ENCODE results near the gene SNX4.
A peak's percentile ranks its signal among the peaks of the same experiment; 100 is the strongest.
"Not testable (repeated sequence)": the region's sequence is repeated elsewhere in the genome, so short reads cannot be mapped to it uniquely, and the experiment has no call there.

The SNX4 gene

DNA sequence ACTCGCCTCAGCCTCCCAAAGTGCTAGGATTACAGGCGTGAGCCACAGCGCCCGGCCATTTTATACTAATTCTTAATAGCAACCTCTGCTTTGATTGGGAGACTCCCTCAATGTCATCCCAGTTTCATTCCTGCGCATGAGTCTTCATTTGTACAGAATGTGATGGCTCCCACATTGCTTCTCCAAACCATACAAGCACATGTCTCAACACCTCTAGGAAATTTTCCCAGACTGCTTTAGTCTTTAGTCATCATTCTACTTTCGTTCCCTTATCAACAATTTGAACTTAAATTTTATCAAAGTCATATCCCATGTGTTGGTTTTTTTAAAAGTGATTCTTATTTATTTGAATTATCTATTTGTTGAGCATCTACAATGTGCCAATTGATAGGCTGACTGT is 58.1 kb downstream of the SNX4 start:
- DNase-seq: no peak

DNA sequence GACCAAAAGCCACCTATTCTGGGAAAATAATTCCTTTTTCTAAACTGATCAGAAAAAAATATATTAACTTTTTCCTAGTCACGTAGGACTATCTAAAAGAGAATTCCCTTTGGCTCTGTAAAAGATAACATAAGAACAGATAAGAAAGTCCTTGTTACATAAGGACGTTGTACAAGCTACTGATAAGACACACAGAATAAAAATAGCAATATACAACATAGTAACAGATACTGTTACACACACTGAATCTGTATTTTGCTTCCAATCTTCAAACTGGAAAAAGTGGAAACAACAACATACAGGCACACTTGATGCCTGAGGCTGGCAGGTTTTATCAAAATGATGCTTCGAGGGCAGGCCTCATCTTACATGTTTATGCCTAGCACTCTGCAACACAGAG is 59.8 kb downstream of the SNX4 start:
- DNase-seq: no peak

DNA sequence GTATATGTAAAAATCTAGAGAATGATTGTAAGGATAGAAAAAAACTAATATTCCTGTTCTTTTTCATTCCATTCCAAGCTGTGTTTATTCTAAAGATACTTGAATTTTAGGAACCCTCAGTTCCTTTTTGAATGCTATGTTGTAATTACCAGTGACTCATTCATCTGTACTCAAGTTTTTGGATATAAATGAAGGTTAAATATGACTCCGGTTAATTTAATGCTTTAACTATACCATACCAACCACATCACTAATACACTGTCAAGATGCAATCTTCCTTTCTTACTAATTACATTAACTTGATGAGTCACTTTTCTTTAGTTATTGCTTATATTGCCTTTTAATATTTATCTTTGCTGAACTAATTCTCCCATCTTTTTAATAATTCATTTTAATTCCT is 76.1 kb downstream of the SNX4 start:
- peak; percentile 79 for DNase-seq

DNA sequence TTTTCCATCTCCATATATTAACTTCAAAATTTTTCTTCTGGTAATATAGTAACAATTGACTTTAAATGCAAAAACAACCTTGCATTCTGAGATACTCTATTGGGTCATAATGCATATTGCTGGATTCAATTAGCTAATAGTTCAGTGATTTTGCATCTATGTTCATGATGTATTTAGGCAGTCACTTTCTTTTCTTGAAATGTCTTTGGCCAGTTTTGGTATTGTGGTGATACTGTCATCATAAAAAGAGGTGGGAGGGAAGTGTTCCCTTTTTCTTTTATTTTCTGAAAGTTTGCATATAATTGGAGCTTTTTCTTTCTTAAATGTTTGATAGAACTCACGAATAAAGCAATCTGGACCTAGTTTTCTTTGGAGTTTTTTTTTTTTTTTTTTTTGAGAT is 77.5 kb downstream of the SNX4 start:
- DNase-seq: no peak

DNA sequence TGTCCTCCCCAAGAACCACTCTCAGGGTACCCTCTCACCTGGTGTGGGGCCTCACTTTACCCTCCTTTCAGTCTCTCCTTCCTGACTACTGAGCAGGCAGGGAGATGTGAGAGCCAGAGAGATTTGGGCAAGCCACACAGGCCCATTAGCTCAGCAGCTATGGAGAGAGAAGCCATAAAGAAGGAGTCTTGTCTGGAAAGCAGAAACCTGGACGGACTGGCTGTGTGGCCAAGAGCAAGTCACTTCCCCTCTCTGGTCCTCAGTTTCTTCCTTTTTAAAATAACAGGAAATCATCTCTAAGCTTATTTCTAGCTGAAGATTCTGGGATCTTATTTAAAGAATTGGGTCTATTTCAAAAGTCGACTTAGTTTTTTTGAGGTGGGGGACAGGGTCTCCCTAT is 79.0 kb downstream of the SNX4 start:
- DNase-seq: no peak

DNA sequence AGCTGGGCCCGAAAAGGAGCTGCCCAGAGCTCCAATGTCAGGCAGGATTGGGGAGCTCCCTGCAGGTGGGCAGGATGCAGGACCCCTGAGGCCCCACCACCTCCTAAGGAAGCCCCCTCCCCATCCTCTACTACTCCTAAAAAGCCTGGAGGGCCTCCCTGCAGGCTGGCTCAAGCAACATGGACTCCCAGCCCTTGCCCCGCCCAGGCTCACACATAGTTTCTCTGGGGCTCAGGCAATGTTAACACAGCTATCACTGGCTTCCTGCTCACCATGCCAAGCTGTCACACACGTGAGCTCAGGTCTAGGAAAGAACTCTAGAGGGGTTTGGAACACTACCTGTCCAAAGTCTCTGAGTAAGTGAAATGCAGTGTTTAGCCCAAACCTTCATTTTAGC is 79.4 kb downstream of the SNX4 start:
- no peak for DNase-seq

DNA sequence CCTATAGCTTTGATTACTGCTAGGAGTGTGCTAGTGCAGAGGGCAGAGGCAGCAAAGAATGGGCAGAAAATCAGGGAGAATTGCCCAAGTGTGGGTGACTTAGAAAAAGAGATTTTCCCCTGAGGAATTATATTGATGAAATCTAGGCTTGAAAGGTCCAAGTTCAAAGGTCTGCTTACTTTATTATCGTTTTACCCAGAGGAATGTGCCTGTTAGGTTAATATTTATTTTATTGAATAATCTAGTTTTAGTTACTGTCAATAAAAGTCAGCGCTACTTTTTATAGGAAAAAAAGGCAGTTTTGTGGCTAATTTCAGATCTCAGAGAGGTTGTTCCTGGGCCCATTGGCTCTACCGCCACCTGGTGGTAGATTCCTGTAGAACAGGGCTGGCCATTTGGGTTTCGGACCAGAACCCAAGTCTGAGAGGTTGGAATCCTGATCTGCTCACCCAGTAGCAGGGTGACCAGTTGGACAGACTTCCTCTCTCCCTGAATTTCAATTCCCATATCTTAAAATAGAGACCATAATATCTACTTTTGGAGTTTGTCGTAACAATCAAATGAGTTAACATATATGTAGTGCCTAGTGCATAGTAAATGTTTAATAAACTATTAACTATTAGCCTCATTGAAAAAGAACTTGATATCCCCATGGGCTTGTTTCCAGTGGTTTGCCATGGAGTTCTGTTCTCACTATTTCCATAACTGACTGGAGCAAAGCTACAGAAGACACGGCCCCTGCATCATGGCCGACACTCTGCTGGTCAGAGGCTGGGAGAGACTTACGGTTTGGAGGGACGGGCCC is 82.2 kb downstream of the SNX4 start:
- DNase-seq: peak; percentile 54

DNA sequence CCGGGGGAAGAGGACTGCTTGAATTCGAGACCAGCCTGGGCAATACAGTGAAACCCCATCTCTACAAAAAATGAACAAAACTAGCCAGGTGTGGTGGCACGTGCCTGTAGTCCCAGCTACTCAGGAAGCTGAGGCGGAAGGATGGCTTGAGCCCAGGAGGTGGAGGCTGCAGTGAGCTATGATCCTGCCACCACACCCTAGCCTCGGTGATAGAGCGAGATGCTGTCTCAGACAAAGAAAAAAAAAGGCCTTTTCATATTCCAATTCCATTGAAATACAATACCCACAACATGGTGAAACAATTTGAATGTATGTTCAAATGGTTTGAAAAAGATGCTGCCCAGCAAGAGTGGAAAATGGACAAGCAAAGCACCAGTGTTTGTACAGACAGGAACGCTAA is 83.1 kb downstream of the SNX4 start:
- DNase-seq: no peak

DNA sequence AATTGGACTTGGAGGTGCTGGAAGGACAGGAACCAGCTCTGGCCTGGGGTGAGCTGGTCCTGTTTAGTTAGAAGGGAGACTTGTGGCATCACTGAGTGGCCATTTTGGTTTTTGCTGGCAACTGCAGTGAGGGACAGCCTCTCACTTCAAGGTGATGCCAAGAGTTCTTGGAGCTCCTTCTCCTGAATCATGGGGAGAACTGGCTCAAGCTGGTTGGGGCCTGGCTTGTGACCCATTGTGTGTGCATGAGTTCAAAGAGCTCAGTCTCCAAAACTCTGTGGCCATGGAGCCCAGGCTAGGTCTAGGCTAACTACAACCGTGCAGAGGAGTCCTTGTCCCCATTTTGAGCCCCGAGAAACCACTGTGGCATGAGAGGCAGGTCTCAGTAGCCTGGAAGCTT is 84.8 kb downstream of the SNX4 start:
- no peak for DNase-seq

DNA sequence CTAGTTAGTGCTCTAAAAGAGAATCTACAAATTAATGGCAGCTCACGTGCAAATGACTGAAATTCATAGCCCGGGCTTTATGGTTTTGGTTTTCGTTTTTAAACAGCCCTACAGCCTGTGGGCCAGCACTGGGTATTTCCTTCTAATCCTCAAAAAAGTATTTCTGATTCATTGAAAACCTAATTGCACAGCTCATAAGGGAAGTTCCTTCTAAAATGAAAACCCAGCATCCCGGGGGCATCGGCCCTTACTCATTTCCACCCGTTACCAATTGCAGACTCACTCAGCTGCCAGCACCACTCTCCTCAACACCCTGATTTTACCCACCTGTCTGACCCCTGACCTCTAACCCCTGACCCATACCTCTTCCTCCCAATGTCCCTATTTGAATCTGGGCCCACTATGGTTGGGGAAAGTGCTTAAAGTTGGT is 85.4 kb downstream of the SNX4 start:
- DNase-seq: no peak

DNA sequence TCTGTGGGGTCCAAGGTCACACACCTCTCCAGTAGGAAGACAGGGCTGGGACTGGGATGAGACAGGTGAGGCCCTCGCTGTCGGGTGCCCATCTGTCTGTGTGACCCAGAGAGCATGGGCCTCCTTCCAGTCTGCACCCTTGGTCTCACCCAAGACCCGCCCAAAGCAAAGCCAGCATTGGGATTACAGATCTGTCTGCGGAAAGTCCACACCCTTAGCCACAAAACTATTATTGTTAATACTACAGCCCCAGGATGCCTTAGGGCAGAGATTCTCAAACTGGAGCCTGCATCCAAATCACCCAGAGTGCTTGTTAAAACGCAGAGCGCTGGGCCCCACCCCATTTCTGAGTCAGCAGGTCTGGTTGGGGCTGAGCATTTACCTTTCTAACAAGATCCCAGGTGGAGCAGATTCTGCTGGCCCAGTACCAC is 86.4 kb downstream of the SNX4 start:
- no peak for DNase-seq

DNA sequence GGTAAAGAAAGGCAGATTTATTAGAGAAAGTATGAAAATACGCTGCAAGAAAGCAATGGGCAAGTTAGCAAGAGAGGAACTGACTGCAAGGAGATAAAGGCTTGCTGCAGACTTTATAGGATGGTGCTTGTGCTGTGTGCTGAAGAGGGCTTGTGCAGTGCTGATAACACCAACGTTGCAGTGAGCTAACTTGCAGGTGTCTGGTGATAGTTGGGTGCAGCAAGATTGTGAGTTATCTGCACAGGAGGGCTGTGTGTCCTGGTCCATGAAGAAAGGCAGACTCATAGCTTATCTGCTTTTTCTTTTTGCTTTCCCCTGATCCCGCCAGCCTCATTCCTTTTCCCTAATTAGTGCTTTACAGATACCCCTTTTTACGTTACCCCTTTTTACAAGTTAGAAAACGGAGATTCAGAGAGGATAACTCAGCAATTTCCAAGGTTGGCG is 86.9 kb downstream of the SNX4 start:
- no peak for DNase-seq

DNA sequence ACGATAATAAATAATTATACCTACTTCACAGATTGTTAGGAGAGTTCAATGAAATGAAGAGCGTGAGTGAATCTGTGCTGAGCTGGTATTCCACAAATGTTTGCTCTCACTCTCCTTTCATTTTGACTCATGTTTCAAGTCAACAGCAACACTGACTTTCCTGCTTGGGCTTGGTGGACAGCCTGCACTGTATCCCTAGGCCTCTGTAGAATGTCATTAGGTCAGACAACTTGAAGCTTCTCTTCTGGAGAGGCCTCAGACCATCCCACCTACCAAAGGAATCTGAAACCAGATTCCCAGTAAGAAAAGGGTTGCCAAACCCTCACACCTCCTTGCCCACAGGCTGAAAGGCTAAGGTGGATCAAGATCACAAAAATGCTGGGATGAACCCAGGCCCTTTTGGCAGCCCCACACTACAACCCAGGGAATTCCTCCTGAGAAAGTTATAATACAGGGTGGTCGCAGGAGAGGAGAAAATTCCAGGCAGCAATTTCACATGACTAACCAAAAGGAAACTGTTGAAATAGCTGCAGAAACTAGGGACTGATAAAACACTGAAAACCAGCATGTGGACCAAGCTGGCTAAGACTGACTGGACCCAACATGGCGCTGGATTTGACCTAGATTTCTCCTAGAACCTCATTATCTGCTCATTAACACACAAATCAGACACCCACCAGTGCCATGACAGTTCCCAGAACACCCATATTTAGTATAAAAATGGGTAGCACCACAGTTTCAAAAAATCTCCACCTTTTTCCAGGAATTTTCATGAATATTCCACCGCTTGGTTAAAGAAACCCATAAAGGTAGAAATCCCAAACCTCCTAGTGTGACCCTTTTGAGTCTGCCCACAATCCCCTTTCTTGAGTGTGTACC is 87.9 kb downstream of the SNX4 start:
- peak; percentile 29 for DNase-seq

DNA sequence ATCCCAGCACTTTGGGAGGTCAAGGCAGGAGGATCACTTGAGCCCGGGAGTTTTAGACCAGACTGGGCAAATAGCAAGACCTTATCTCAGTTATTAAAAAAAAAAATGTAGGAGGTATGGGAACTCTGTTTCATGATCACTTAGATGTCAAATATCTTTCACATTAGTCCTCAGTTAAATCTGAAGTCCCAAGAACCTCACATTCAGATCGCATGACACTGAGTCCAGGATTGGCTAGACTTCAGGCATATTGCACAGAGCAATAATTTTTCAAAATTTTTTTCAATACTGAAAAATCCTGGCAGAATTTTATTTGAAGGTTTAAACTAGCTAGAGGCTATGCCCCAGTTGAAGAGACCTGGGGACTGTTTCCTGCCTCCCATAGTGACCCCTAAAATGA is 88.6 kb downstream of the SNX4 start:
- DNase-seq: peak; percentile 65

DNA sequence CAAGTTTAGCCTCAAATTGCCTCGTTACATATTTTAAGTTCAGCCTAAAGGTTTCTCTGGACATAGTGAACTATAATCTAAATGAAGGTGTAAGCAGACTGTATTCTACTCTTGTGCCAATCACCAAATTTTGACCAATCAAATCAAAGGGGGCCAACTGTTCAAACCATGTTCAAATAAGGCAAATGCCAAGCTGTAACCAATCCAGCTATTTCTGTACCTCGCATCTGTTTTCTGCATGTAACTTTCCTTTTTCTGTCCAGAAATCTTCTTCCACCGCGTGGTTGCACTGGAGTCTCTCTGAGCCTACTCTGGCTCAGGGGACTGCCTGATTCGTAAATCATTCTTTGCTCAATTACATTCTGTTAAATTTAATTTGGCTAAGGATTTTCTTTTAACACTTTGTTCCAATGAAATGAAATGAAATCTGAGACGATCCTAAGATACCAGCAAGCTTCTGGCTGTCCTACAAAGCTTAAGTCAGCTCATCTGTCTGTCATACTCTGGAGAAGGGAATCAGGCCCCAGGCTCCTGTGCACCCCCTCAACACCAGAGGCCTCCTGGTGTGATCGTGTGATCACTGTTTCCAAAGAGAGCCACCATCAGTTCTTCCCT is 91.7 kb downstream of the SNX4 start:
- peak; percentile 10 for DNase-seq

DNA sequence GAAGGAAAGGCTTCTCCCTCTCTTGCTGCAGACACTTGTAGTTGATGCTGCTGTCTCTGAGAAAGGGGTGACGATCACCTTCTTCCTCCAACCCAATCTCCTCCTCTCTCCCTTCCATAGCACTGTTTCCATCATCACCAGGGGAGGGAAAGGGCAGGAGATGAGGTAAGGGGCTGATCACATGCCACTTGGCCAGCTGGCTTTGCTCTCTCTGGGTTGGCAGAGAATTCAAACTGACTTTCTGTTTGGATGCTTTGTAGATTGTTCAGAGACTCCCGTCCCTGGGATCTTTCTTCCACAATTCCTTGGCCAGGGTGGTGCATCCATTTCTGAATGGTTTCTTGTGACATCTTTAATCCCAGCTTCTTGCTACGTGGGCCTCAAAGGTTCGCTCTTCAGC is 101.7 kb downstream of the SNX4 start:
- no peak for DNase-seq

DNA sequence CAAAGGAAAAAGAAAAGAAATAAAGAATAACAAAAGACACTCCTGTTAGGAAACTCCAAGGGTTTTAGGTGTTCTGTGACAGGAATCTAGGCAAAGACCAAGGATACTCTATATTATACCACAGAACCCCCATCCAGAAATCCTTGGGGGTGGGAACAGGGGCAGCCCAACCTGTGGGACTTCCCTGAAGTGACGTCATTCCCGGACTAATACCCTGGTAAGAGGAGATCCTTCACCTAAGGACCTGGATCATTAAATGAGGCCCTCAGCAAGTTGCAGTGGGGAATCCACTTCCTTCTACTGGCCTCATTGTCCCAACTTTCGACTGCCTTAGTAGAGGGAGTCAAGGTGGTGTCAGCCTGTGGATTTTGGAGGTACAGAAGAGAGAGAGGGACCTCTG is 103.8 kb downstream of the SNX4 start:
- no peak for DNase-seq

DNA sequence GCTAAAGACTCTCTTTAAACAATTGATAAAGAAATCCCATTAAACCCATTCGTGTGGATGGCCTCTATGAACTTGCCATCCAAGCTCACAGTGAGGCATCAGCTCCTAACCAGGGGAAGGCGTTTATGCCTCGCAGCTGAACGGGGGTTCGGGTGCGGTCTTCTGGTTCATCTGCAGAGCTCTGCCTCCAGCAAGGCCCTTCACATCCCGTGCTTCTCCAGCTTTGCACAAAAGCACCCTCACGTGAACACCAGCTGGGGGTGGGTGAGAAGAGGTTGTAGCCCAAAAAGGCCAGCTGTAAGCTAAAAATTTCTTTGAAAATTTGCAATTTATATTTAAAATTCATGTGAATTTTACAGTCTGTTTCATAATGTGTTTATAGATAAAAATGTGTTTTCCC is 105.3 kb downstream of the SNX4 start:
- DNase-seq: no peak

DNA sequence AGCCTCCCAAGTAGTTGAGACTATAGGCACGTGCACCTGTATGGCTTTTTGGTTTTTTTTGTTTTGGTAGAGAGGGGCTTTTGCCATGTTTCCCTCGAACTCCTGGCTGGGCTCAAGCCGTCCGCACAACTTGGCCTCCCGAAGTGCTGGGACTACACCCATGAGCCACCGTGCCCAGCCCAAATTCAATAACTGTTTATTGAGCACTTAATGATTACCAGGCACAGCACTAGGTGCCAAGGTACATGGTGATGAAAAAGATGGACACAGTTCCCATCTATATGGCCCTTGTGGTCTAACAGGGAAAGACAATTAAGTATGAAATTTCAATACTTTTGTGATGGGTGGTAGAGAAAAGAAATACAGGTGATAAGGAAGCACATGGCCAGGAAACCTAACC is 109.1 kb downstream of the SNX4 start:
- DNase-seq: no peak

DNA sequence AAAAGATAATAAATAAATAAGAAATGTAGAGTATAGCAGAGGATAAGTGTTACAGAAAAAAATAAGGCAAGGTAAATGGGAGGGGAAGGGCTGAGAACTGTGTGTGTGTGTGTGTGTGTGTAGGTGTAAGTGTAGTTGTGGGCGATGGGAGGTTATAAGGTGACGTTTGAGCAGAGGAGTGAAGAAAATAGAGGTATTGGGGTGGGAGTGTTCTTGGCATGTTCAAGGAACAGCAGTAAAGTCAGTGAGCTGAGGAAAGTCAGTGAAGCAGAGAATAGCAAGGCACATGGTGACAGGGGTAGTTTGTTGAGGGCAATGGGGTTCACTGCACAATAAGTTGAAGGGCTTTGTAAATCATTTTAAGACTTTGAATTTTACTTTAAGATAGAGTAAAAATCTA is 113.9 kb downstream of the SNX4 start:
- no peak for DNase-seq

DNA sequence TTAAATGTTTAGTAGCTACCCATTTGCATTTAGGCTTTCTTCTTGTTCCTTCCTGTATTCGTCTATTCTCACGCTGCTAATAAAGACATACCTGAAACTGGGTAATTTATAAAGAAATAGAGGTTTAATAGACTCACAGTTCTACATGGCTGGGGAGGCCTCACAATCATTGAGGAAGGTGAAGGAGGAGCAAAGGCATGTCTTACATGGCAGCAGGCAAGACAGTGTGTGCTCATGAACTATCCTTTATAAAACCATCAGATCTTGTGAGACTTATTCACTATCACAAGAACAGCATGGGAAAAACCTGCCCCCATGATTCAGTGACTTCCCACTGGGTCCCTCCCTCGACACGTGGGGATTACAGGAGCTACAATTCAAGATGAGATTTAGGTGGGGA is 114.5 kb downstream of the SNX4 start:
- not testable (repeated sequence) for DNase-seq

DNA sequence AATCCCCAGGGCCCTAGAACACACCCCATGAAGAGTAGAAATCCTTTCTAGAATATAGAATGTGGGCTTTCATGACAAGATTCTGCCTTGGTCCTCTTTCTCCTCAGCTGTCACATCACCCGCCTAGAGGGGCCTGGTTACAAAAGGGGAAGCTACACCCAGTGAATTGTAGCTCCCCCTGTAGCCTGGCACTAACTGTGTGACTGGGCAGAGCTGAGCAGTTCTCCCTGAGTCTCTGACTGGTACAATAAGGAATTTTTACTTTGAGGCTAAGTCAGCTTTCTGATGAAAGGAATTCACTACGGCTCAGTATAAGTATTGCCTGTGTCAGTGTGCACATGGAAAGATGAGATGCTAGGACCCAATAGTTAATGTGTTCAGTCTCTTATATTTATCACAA is 116.2 kb downstream of the SNX4 start:
- DNase-seq: peak; percentile 83

DNA sequence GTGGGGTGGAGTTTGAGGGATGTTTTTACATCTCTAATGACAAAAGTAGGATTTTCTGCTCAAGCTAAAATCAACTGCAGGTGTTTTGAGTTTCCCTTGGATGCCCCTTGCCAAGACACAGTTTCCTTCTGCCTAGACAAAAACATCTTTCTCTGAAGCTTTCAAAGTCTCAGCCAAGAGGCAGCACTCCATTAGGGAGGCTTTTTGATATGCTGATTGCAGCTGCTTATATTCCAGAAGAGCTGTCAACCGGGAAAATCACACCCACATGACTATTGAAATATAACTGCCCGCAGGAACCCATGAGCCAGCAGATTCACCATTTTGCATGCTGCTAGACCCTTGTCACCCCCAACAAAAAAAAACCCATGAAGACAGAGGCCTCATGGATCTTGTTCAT is 117.4 kb downstream of the SNX4 start:
- no peak for DNase-seq

Measured in fibroblast of skin of scalp (primary cell).